Measurements from ENCODE around the gene YIPF1. TPM values are rescaled to one million over a fixed set of nuclear protein-coding genes. Genes with fewer than 3 reads are reported as not detected.
"Not testable (repeated sequence)": the region's sequence is repeated elsewhere in the genome, so short reads cannot be mapped to it uniquely, and the experiment has no call there.

The YIPF1 gene
- total RNA-seq, 1 experiment from 2014 or later = 16.7 TPM

- Histone ChIP-seq H3K4me3 (peak within 1 kb of the TSS; percentile 68), H3K27me3 (no peaks in the 10 kb centered on the region), H3K36me3 (peaks cover 2% of the 10 kb centered on the region; the same call in 1 of the 2 replicates), H3K27ac (peak within 1 kb of the TSS; percentile 84), H3K4me1 (0 out of 2 replicates have a peak, but pooled peaks cover 4% of the 10 kb centered on the region), H3K9me3 (replicated peaks) (peaks cover 6% of the 10 kb centered on the region)
- peak; percentile 95 to 98 for DNase-seq
These were observed 51.5 kb downstream of the YIPF1 start, which contains the start of gene NDC1 for GRCh38 chr1:53837924-53838653. Gene NDC1, minus strand, starts transcription at chr1:53838296. Its CDS starts 35 bp downstream, at chr1:53838261.

GRCh38 chr1:53837646-53837923 is 52.0 kb downstream of the YIPF1 start:
- peaks cover 4% of the 10 kb centered on the region for H3K9me3 ChIP-seq (replicated peaks)
- DNase-seq = no peak
- peak overlapping the region; percentile 68 for H3K4me3 ChIP-seq
- no peaks in the 10 kb centered on the region for H3K27me3 ChIP-seq
- H3K4me1 ChIP-seq = 0 out of 2 replicates have a peak, but pooled peaks cover 4% of the 10 kb centered on the region
- peak overlapping the region; percentile 84 for H3K27ac ChIP-seq
- peaks cover 6% of the 10 kb centered on the region; the same call in 1 of the 2 replicates for H3K36me3 ChIP-seq

DNA sequence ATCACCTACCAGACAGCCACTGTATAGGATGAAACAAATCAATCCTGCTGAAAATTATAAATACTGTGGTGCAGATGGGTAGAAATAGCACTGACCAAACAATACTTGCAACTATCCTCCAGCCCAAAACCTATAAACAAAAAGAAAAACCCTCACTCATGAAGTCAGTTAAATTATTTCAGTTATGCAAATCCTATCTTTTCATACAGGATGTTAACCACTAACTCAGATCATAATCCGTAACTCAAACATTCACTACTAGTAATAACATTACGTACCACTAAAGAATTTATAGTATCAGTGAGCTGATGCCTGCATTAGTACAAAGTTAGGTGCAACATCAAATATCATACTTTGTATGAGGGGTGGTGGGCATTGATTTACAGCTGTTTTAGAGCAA is 54.1 kb downstream of the YIPF1 start:
- Histone ChIP-seq H3K9me3 (replicated peaks) (no peaks in the 10 kb centered on the region; the same call in 1 of the 2 replicates), H3K4me3 (no peak overlapping the region), H3K27me3 (no peaks in the 10 kb centered on the region), H3K27ac (no peak overlapping the region), H3K4me1 (0 out of 2 replicates have a peak, but pooled peaks cover 4% of the 10 kb centered on the region), H3K36me3 (peaks cover 22% of the 10 kb centered on the region)
- DNase-seq = no peak

- Histone ChIP-seq H3K4me1 (0 out of 2 replicates have a peak, but pooled peaks cover 4% of the 10 kb centered on the region), H3K27me3 (no peaks in the 10 kb centered on the region), H3K4me3 (no peak overlapping the region), H3K9me3 (replicated peaks) (no peaks in the 10 kb centered on the region; the same call in 1 of the 2 replicates), H3K36me3 (peaks cover 26% of the 10 kb centered on the region), H3K27ac (no peak overlapping the region)
- DNase-seq = no peak
These were observed 54.8 kb downstream of the YIPF1 start for GRCh38 chr1:53834776-53835175.

DNA sequence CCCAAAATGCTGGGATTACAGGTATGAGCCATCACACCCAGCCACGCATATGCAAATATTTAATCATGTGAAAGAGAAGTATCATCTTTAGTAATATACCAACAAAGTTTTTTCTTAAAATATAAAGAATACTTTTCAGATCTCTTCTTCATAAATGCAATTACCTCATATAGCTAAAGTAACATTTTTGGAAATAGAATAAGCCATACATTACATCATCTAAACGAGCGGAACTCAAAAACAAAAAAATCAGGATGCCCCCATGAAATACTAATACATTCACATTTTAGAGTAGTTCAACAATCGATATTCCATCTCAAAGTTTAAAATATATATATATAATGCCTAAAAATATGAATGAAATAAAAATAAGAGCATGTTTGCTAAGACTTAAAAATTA is 56.2 kb downstream of the YIPF1 start:
- Histone ChIP-seq H3K9me3 (replicated peaks) (no peaks in the 10 kb centered on the region), H3K4me3 (no peak overlapping the region), H3K27me3 (no peaks in the 10 kb centered on the region), H3K4me1 (0 out of 2 replicates have a peak, but pooled peaks cover 4% of the 10 kb centered on the region), H3K36me3 (peaks cover 36% of the 10 kb centered on the region), H3K27ac (no peak overlapping the region)
- DNase-seq = no peak

DNA sequence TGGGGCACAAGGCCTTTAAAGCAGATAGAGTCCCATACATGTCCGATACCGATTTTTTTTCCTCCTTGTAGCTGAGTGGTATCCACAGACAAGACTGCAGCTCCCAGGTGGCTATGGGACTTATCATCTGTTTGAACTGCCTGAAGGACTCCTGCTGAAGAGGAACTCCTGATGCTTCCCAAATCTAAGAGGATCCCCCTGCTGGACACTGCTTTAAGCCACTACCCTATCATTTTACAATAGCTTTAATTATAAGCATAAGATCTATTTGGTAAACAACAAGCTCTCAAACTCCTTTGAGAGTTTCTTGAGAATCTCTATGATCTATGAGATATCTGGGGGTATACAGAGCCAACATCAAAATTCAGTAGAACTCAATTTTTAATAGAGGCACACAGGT is 63.2 kb downstream of the YIPF1 start:
- Histone ChIP-seq H3K4me3 (no peak overlapping the region), H3K9me3 (replicated peaks) (no peaks in the 10 kb centered on the region), H3K27ac (no peak overlapping the region), H3K4me1 (no peaks in the 10 kb centered on the region), H3K36me3 (peaks cover 81% of the 10 kb centered on the region), H3K27me3 (no peaks in the 10 kb centered on the region)
- DNase-seq = no peak

- DNase-seq = no peak
- Histone ChIP-seq H3K4me1 (no peaks in the 10 kb centered on the region), H3K9me3 (replicated peaks) (no peaks in the 10 kb centered on the region), H3K27me3 (no peaks in the 10 kb centered on the region), H3K27ac (no peak overlapping the region), H3K4me3 (no peak overlapping the region), H3K36me3 (peaks cover 71% of the 10 kb centered on the region)
These were observed 64.3 kb downstream of the YIPF1 start for GRCh38 chr1:53825306-53825705.

DNA sequence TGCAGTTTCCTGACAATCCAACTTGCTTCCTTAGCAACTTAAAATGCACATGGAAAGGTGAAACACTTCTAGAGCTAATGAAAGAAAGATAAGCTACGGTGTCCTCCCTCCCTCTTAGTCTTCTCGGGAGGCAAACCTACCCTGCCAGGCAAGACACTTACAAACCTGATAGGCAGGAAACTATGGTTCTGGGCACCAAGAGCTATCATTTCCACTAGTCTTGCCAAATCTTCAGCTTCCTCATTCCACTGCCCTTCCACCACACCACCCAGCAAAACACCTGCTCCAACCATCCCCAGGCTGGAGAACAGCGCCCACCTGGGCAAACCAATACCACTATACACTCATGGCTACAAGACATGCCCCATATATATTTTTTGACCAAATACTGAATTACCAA is 66.7 kb downstream of the YIPF1 start:
- no peak overlapping the region for H3K27ac ChIP-seq
- peaks cover 71% of the 10 kb centered on the region for H3K36me3 ChIP-seq
- no peaks in the 10 kb centered on the region for H3K9me3 ChIP-seq (replicated peaks)
- DNase-seq = no peak
- H3K4me3 ChIP-seq = no peak overlapping the region
- H3K4me1 ChIP-seq = no peaks in the 10 kb centered on the region
- H3K27me3 ChIP-seq = no peaks in the 10 kb centered on the region

- no peak overlapping the region for H3K27ac ChIP-seq
- peaks cover 70% of the 10 kb centered on the region for H3K36me3 ChIP-seq
- no peaks in the 10 kb centered on the region for H3K9me3 ChIP-seq (replicated peaks)
- no peaks in the 10 kb centered on the region for H3K27me3 ChIP-seq
- no peak overlapping the region for H3K4me3 ChIP-seq
- H3K4me1 ChIP-seq = no peaks in the 10 kb centered on the region
- DNase-seq = no peak
These were observed 68.2 kb downstream of the YIPF1 start for GRCh38 chr1:53821380-53821779.

DNA sequence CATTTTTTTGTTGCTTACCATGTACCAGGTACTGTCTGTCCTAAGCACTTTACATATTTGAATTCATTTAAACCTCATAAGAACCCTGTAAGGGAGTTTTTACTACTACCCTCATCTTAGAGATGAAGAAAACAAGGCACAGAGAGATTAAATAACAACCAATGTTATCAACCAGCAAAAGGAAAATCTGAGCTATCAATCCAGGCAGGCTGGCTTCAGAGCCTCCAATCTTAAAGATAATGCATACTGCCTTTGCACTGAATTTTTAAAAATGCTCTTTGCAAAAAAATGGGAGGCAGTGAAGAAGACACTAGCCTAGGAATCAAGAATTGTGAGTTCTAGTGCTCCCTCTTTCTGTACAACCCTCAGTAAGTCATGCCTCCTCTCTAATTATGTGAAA is 70.2 kb downstream of the YIPF1 start:
- H3K4me1 ChIP-seq = no peaks in the 10 kb centered on the region
- no peaks in the 10 kb centered on the region for H3K27me3 ChIP-seq
- no peaks in the 10 kb centered on the region for H3K9me3 ChIP-seq (replicated peaks)
- no peak for DNase-seq
- H3K27ac ChIP-seq = no peak overlapping the region
- no peak overlapping the region for H3K4me3 ChIP-seq
- peaks cover 67% of the 10 kb centered on the region for H3K36me3 ChIP-seq

GRCh38 chr1:53816584-53816983 is 73.0 kb downstream of the YIPF1 start:
- H3K4me3 ChIP-seq; H3K27me3 ChIP-seq; H3K9me3 ChIP-seq (replicated peaks); H3K4me1 ChIP-seq; DNase-seq; H3K27ac ChIP-seq: not testable (repeated sequence)
- peaks cover 67% of the 10 kb centered on the region for H3K36me3 ChIP-seq

DNA sequence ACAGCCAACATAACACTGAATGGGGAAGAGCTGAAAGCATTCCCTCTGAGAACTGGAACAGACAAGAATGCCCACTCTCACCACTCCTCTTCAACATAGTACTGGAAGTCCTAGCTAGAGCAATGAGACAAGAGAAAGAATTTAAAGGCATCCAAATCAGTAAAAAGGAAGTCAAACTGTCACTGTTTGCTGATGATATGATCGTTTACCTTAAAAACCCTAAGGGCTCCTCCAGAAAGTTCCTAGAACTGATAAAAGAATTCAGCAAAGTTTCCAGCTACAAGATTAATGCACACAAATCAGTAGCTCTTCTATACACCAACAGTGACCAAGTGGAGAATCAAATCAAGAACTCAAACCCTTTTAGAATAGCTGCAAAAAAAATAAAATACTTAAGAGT is 74.1 kb downstream of the YIPF1 start:
- not testable (repeated sequence) for H3K27ac ChIP-seq; H3K27me3 ChIP-seq; DNase-seq; H3K4me1 ChIP-seq; H3K9me3 ChIP-seq (replicated peaks); H3K4me3 ChIP-seq
- peaks cover 73% of the 10 kb centered on the region for H3K36me3 ChIP-seq

- no peaks in the 10 kb centered on the region for H3K9me3 ChIP-seq (replicated peaks)
- H3K36me3 ChIP-seq = peaks cover 55% of the 10 kb centered on the region
- DNase-seq = peak; percentile 55 to 58
- no peaks in the 10 kb centered on the region for H3K27me3 ChIP-seq
- H3K4me1 ChIP-seq = peaks cover 8% of the 10 kb centered on the region; the same call in 1 of the 2 replicates
- H3K4me3 ChIP-seq = no peak overlapping the region
- H3K27ac ChIP-seq = no peak overlapping the region
These were observed 78.2 kb downstream of the YIPF1 start for GRCh38 chr1:53811414-53811851.

DNA sequence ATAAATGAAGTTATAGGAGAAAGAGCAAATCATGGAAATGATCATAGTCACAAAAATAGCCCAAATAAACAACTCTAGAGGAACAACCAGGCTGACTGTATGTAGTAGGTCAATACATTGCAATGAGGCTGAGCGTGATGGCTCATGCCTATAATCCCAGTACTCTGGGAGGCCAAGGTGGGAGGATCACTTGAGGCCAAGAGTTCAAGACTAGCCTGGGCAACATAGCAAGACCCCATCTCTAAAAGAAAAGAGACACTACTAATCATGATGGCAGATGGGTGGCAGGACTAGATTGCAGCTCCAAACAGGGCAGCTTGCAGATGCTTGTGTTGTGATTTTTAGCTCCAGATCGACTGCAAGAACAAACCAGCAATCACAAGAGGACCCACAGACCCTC is 79.1 kb downstream of the YIPF1 start:
- H3K9me3 ChIP-seq (replicated peaks) = no peaks in the 10 kb centered on the region
- peaks cover 60% of the 10 kb centered on the region for H3K36me3 ChIP-seq
- H3K4me1 ChIP-seq = peaks cover 8% of the 10 kb centered on the region; the same call in 1 of the 2 replicates
- no peak overlapping the region for H3K4me3 ChIP-seq
- no peak for DNase-seq
- no peaks in the 10 kb centered on the region for H3K27me3 ChIP-seq
- H3K27ac ChIP-seq = no peak overlapping the region

- DNase-seq = no peak
- H3K4me3 ChIP-seq = no peak overlapping the region
- H3K27ac ChIP-seq = no peak overlapping the region
- H3K27me3 ChIP-seq = no peaks in the 10 kb centered on the region
- H3K36me3 ChIP-seq = peaks cover 60% of the 10 kb centered on the region
- peaks cover 8% of the 10 kb centered on the region; the same call in 1 of the 2 replicates for H3K4me1 ChIP-seq
- no peaks in the 10 kb centered on the region for H3K9me3 ChIP-seq (replicated peaks)
These were observed 79.6 kb downstream of the YIPF1 start for GRCh38 chr1:53810007-53810406.

DNA sequence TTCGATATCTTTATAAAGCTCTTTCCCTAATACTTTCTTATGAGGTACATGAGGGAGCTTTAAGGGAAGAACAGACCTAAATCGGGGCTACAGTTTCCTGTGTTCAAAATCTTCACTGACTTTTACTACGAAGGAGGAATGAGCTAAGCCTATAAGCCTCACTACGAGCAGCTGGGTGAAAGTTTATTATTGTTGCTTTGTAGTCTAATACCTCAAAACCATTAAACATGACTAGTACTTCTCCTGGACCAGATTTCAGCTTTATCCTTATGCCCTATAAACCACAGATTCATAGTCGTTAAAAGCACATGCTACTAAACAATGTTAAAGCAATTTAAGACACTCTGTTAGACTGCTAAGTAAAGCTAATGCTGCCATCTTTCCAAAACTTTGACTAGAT is 81.7 kb downstream of the YIPF1 start:
- no peaks in the 10 kb centered on the region for H3K9me3 ChIP-seq (replicated peaks)
- peaks cover 56% of the 10 kb centered on the region for H3K36me3 ChIP-seq
- H3K4me3 ChIP-seq = no peak overlapping the region
- DNase-seq = peak; percentile 15 to 73
- no peak overlapping the region for H3K27ac ChIP-seq
- peaks cover 8% of the 10 kb centered on the region; the same call in 1 of the 2 replicates for H3K4me1 ChIP-seq
- no peaks in the 10 kb centered on the region for H3K27me3 ChIP-seq
